Measurements from ENCODE around the gene BAZ2B. TPM values are rescaled to one million over a fixed set of nuclear protein-coding genes. Genes with fewer than 3 reads are reported as not detected.

BAZ2B gene
- 4.0 to 10.0 TPM (median 7.8 TPM) in 5 replicates for total RNA-seq (2022; extraction: Qiagen RNA extraction)

GRCh38 chr2:159616286-159616701, at the start of gene BAZ2B:
Gene BAZ2B (minus strand): TSS chr2:159616548. CDS start chr2:159478719, 137,829 bp downstream.

GRCh38 chr2:159285929-159286708, 330.2 kb downstream of the BAZ2B start, which contains the start of gene WDSUB1:
Gene WDSUB1 (minus strand): TSS chr2:159286703. CDS start chr2:159283069, 3,634 bp downstream.

Other genes with a start within 250 kb of the BAZ2B start
- 48.3 to 68.0 TPM (median 63.1 TPM) in 5 replicates for gene MARCHF7, start 96.0 kb upstream of the BAZ2B start, total RNA-seq (2022; extraction: Qiagen RNA extraction)
- gene CD302, start 181.7 kb upstream of the BAZ2B start, total RNA-seq (2022; extraction: Qiagen RNA extraction), result 2.1 to 3.2 TPM (median 2.6 TPM) in 5 replicates

Measured in A549 treated with dexamethasone at 1 μM for 4 hours (cell line).